GM03348 (cell line): ENCODE measurements around the gene RNF26.

ENCODE experiments used
- DNase-seq: peaks from one replicate; pipeline ENCODE4 v3.0.0; 2012; ENCODE audit warnings: low spot score

RNF26 gene

DNA sequence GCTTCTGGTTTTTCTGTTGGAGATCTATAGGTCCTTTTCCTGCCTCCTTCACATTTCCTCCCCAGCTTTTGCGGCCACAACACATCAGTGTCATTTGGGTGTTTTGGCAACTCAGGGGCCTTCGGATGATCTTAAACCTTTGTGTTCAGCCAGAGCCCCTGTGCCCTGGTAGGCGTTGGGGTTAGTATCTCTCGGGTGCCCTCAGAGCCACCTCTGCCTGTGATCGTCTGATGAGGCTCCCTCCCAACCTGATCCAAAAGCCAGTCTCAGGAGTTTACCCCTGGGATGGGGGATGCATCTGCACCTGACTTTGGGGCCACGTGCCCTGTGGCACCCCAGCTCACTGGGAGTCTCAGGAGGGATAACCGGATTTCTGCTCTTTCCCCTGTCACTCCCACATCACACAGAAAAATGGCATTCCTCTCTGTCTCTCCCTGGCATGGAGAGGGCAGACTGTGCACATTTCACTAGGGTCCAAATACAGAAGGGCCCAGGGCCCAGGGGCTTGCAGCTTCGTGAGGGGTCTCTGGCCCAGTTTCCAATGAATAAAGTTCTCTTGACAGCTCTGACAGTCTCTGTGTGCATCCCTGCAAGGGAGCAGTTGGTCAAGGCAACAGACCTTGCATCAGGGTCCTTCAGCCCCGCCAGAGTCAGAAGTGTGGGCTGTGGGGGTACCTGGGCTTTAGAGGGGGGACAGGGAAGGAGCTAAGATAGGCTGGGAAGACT is 2.6 kb downstream of the RNF26 start:
- no peak for DNase-seq

DNA sequence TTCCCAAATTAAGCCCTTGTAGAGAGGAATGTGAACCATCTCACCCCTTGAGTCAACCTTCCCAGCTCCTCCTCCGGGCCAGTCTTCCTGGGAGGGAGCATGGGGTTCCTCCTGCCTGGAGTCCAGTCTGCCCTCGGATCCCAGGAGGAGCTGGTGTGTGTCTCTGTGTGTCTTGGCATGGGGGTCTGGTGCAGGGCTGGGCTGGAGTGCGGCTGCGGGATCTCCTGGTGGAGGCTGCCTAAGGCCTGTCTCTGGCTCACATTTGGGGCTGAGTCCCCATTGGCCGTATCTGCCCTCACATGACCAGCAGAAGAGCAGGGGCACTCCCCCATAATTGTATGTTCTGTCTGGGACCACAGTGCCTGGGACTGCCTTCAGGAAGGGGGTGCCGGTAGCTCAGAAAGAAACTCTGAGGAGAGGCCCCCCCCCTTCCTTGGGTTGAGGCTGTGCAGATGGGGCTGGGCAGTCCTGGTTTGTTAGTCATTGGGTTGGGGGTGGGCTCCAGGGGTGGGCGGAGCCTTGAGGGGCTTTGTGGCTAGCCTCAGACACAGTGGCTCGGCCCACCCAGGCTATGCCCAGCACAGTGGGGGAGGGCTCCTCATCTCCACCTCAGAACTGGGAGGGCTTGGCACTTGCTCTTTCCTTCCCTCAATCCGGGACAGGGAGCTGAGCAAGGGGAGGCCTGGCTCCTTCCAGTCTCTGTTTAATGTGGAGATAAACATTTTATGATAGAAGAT is 3.4 kb downstream of the RNF26 start:
- DNase-seq: peak; percentile 60

DNA sequence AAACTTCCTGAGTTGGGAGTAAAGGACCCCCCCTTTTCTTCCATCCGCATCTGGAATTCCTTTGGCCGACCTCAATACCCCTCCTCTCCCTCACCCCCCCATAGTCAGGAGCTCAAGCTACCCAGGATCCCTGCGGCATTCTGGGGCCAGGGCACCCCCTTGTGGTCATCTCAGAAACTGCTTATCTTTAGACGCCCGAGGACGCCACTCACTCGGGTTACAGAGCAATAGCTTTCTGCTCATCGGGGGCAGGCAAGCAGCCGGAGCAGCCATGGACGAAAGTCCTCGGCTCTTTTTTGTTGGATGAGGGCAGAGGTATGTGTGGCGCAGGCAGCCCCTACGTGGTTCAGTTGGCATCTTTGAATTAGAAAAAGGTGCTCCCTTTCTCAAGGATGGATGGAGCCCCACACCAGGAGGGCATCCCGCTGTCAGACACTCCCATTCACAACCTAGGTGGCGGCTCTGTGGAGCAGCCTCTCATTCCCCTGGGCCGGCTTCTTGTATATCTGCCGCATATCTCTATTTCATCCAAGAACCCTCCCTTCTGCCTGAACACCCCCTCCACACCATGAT is 4.1 kb downstream of the RNF26 start:
- peak; percentile 91 for DNase-seq

DNA sequence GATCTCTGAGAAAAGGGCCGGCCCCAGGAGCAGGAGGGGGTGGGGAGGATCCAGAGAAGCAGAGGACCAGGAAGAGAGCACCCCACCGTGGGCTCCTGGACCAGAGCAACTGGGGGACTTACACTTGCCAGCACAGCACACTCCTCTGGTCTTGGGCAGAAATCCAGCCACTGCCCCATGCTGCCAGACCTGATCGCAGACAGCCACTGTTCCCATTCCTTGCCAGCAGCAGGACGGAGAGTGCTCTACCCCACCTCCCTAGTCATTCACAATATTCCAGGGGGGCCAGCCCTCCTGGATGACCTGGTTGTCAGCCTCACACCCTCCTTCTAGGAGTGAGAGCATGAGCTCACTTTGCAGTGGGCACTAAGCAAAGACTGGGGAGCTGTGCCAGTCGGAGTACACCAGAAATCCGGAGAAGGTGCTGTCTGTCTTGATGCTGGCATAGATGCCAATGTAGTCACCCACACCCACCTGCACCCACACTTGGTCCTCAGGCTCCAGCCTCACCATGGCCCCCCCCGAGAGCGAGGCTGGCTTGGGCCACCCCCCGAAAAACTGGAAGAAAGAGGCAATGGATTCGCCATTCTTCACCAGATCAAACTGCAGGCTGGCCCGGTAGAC is 4.8 kb downstream of the RNF26 start:
- no peak for DNase-seq

DNA sequence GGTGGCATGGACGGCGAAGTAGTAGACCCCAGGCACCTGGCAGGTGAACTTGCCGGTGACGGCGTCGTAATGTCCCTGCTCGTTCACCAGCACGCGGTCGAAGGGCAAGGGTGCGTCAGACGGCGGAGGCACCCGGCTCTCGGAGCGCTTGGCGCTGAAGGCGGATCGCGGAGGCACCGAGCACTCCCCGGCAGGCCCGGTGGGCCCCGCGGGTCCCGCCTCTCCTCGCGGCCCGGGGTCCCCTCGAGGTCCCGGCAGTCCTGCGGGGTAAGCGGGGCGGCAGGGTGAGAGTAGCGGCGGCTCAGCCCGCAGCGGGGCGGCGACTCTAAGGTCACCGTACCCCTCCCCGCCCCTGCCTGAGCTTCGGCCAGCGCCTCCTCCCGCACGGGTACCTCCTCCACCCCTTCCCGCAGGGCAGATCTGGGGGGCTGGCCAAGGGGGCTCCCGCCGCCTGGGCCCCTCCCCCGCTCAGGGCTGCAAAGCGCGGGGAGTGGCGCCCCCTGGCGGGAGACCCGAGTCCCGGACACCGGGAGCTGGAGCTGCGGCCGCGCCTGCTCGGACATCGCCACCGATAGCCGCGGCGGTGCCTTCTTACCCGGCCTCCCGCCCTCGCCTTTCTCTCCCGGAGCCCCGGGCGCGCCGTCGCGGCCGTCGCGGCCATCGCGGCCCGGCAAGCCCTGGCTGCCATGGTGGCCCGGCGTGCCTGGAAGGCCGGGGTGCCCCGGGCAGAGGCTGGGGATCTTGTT is 5.4 kb downstream of the RNF26 start:
- DNase-seq: peak; percentile 92

DNA sequence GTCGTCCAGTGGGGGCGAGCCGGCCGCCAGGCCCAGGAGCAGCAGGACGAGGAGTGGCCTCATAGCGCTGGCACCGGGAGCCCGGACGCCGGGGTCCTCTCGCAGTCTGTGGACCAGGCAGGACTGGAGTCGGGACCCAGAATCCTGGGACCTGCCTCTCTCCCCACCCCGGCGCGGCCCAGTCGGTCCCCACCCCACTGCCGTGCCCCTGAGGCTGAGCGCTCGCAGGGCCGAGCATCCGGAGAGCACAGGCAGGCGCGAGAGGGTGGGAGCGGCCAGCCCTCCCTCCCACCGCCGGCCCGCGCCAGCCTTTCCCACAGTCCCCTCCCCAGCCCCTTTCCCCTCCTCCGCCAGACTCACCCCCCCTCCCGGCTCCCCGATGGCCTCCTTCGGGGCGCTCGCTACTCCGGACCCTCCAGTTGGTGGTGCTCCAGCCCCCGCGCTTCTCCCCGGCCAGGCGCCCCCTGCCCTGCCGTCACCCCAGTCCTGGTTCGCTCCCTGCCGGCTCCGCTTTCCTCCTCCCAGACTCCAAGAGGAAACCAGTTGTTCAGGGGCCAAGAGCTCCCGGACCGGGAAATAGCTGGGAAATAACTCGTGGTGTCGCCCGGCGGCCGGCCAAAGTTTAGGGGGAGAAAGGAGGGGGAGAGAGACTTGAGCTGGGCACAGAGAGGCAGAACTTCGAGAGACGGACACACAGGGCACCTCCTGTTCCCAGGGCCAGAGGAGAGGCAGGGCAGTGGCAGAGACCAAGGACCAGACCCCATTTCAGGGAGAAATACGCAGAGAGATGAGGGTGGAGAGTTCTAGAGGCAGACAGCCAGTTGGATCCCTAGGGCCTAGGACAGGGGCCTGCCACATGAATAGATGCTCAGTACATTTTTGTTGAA is 6.3 kb downstream of the RNF26 start, which contains the start of gene C1QTNF5:
TSS of gene C1QTNF5 (minus strand) at position 549 of the 887 bp plus-strand sequence. CDS start at position 63, 486 bp downstream.
- DNase-seq: peak; percentile 90

DNA sequence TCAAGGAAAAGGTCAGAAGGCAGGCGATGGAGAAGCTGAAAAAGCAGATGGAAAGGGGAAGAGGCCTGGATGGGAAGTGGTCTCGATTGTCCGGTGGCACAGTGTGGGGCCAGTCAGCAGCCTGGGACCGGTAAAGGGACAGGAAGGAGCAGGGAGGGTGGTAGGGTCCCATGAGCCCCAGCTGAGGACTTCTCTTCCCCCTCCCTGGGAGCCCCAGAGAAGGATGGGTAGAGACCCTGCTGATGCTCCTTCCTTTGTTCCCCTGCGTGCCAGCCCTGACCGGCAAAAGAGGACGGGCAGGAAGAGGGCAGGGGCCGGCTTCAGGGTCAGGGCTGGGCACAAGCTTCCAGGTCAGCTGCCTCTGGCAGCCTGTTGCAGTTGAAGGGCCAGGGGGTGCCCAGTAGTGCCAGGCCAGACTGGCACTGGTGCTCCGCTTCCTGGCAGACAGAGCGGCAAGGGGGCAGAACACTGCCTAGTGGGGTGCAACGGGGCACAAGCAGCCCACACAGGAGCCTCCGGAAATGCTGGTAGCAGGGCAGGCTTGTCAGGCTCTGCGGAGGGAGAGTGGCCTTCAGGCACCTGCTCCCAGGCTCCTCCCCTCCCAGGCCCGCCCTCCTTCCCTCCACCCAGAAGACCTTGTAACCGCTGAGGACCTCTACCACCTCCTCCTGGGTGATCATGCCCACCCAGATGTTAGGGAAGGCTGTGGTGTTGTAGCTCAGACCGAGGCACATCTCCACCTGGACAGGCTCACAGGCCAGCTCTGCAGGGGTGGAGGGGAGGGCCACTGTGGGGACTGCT is 7.1 kb downstream of the RNF26 start:
- DNase-seq: no peak

DNA sequence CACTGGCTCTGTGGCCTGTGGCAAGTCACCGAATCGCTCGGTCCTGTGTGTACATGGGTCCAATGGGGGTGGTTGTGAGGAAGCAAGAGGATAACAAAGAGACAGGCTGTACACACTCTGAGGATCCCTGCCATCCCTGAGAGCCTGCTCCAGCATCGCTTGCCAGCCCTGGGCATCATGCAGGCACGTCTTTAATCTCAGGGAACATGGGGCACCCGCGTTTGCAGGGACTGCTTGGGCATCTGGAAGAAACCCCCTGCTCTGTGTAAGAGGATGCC is 7.6 kb downstream of the RNF26 start:
- DNase-seq: no peak

DNA sequence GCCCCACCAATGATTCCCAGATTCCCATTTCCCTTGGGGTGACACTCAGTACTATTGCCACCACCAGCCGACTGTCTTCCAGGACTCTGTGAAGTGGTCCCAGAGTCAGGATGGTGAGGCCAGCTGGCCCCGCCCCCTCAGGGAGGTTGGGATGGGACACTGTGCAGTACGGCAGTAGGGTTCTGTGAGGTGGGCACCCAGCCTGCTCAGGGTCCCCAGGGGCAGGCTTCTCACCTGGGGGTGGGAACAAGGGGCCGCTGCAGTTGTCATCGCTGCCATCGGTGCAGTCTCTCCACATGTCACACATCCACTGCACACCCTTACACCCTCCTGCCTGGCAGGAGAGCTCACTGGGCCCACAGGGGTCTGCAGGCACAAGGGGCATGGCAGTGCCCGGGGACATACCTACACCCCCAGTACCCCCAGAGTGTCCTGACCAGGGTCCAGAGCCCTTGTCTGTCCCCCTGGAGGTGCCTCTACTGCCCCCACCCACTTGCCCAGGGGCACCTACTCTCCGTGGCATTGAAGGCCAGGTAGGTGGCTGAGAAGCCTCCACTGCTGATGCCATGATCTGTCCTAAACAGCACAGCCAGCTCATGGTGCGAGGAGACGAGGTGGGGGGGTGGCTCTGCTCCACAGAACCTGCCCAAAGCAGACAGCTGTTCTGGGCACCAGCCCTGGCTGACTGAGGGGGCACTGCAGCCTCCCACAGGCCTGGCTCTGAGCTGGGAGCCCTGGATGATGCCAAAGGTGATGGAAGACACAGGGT is 8.2 kb downstream of the RNF26 start:
- no peak for DNase-seq

DNA sequence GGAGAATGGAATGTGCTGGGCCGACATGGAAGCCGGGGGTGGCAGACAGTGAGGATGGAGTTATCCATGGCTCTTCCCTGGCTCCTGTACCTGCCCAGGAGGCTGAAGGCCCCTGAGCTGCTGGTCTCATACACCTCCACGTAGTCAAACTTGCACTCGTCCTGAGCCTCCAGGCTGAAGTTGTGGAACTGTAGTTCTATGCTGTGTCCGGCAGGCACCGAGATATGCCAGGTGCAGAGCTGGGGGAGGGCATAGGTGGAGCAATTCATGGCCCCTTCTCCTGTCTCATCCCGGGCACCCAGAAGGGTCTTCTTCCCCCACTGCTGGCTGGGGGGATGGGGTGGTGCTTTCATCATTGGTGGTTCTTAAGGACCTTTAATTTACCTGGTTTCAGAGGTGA is 9.4 kb downstream of the RNF26 start:
- DNase-seq: no peak

DNA sequence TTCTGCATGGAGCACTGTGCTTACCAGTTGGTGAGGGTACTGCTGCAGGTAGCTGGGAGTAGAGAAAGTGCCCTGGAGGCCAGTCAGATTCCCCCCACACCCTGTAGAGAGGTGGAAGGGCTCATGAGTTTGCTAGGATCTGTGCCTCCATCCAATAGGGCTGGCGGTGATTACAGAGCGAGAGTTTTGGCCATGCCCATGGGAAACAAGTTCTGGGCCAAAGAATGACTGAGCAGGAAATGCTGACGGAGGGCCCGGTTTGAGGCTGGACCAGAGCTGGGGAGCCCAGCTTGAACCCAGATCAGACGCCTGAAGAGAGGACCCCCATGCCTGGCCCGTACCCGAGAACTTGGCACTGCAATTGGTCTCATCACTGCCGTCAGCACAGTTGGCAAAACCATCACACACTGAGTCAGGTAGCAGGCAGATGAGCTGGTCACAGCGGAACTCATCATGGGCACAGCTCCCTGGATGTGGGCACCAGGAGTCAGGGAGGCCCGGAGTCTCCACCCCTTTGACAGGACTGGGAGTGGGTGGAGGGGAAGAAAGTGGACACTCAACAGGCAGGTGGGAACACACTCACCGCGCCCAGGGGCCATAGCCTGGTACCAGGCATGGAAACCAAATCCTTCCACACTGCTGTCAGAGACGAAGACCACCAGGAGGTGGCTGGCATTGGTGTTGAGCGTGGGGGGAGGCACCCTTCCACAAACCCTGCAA is 10.1 kb downstream of the RNF26 start:
- no peak for DNase-seq

DNA sequence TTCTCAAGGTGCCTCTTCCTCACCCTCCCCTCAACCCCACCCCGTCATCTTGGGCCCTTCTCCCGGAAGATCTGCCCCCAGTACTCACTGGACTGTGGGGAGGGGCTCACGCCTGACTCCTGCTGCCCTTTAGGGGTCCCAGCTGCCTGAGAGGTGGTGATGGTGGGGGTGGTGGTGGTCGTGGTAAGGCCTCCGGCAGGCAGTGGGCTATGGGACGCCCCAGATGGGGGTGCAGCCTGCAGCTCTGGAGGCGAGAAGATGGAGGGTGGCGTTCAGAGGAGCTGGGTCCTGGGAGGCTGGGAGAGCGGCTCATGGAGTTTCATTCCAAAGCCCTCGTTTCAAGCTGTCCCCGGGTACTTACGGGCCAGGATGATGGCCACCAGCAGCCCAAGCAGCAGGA is 11.4 kb downstream of the RNF26 start:
- no peak for DNase-seq

DNA sequence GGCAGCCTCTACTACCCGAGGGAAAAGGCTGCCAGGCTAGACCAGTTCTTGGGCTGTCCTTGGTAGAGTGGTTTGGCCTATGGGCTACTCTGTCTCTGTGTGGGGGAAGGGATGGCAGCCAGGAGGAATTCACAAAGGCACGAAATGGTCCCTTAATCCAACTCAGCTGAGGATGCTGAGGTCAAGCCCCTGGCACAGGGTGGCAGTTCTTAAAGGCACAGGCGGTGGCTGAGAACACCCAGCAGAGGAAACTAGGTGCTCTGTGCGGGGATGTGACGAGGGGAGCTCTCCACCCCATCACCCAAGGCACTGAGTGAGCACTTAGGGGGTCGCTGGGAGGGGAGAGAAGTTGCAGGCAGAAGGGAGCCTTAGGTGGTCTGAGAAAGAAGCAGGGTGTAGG is 12.3 kb downstream of the RNF26 start, which contains the start of gene MFRP:
TSS of gene MFRP (minus strand) at position 101 of the 400 bp plus-strand sequence. CDS start 192 bp downstream, outside the sequence.
- DNase-seq: no peak

DNA sequence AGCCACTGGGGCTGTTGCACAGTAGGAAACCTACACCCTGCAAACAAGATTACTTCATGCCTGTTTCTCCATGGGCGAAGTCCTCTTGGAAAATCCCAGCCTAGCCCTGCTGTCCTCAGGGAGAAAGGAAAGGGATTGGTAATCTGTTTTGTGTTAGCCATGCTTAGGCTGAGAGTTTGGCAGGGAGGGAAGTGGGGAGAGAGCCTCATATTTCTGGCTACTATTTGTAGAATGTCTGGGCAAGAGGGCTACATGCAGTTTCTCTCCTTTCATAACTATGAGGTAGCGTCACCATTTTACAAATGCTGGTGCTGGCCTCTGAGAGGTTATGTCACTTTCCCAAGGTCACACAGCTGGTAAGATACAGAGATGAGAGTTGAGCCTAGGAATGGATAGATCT is 12.9 kb downstream of the RNF26 start:
- peak; percentile 82 for DNase-seq

DNA sequence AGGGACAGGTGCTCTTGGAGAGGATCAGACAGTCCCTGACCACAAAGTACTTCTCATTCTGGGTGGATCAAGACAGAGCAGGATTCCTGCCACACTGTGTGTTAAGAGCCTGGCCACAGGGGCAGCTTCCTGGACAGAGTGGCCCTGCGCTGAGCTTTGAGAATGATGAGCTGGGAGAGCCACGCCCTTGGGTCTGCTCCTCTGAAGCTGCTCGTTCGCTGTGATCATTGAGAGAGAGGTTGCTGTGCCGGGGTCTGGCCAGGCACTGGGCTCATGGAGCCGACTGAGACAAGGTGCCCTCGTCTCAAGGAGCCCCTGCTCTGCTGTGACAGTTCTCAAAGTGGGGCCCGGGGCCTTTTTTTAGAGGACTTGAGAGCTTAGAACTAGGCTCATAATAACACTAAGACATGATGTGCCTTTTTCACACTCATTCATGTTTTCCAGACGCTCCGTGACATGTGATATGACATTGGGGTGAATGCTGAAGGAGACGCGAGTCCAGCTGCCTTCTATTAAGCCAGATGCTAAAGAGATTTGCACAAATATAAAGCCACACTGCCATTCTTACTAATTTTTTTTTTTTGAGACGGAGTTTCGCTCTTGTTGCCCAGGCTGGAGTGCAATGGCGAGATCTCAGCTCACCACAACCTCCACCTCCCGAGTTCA is 13.7 kb downstream of the RNF26 start:
- no peak for DNase-seq

DNA sequence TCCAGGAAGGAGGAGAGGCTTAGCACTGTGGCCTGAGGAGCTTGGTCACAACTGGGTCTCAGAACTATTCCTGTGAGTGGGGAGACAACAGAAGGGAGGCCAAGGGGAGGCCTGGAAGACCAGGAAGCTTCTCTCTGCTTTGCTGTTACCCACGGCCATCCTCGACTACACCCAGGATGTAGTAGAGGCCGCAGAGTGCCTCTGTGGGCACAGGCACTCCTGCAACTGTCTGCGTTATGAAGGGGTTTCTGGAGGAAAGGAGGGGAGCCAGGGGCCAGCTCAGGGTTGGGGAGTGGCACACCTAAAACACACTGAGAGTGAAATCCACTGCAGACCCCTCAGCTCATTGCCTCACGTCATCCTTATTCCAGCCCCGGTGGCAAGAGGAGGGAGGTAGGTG is 16.0 kb downstream of the RNF26 start:
- DNase-seq: no peak

DNA sequence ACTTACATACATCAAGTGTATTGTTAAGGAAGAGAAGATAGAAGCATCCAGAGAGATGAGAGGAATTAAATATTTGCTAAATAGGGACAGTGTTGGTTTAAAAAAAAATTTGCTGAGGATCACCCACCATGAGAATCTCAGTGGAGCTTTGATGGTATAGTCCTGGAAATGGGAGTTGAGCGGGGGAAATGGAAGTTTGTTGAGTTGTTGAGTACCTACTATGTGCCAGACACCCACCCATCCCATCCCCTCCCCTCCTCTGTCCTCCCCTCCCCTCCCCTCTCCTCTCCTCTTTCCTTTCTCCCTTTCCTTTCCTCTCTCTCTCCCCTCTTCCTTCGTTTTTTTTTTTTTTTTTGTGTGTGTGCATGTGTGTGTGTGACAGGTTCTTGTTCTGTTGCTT is 16.9 kb downstream of the RNF26 start:
- DNase-seq: no peak

DNA sequence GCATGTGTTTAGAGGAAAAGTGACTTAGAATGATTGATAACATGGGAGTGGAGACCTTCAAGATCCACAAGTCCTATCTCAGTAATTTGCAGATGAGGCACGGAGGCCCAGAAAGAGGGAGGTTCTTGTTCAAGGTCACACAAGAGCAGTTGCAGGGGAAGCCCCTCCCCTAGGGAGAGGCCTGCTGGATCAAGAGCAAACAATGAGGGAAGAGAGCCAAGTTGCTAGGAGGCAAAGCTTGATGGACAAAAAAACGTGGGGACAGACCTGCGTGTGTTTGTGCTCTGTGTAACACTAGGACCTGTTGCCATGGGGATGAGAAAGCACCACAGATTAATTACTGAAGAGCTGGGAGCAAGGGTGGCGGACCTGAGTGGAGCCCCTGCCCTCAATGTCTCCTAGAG is 18.5 kb downstream of the RNF26 start:
- DNase-seq: no peak
